Mesenchymal stem cell (in vitro differentiated cells and primary cell): ENCODE results near the gene P2RX4.

ENCODE experiments used
- DNase-seq: peaks from one replicate; pipeline ENCODE4 v3.0.0-alpha.2; 2013
- H2AFZ ChIP-seq: one replicate; pipeline ENCODE4 v1.6.1; 2013; ENCODE audit warnings: low read depth, mild to moderate bottlenecking, control low read depth, inconsistent platforms, low read length, moderate library complexity
- H2AK5ac ChIP-seq: 2 replicates; pipeline ENCODE4 v1.6.1; 2013; ENCODE audit warnings: low read length, moderate library complexity, mild to moderate bottlenecking, inconsistent platforms; ENCODE audit not compliant: severe bottlenecking
- H2BK120ac ChIP-seq: one replicate; pipeline ENCODE4 v1.6.1; 2013; ENCODE audit warnings: low read depth, mild to moderate bottlenecking, inconsistent platforms, low read length, moderate library complexity
- H2BK12ac ChIP-seq, 2 experiments: one replicate each; pipeline ENCODE4 v1.6.1; 2013; ENCODE audit warnings: inconsistent platforms in 2 of 2, low read length in 2 of 2, mild to moderate bottlenecking in 2 of 2, moderate library complexity in 2 of 2, control low read depth in 1 of 2
- H2BK15ac ChIP-seq: one replicate; pipeline ENCODE4 v1.6.1; 2013; ENCODE audit warnings: mild to moderate bottlenecking, low read depth, inconsistent platforms; ENCODE audit not compliant: poor library complexity, severe bottlenecking
- H2BK5ac ChIP-seq: 2 replicates; pipeline ENCODE4 v1.6.1; 2013; ENCODE audit warnings: low read depth, mild to moderate bottlenecking, low read length, control low read depth, inconsistent platforms; ENCODE audit not compliant: poor library complexity, severe bottlenecking
- H3K14ac ChIP-seq, 2 experiments: one replicate each; pipeline ENCODE4 v1.6.1; 2013; ENCODE audit warnings: inconsistent platforms in 2 of 2, low read length in 2 of 2, control low read depth in 1 of 2, mild to moderate bottlenecking in 1 of 2, moderate library complexity in 1 of 2
- H3K18ac ChIP-seq, 2 experiments: one replicate each; pipeline ENCODE4 v1.6.1; 2013; ENCODE audit warnings: inconsistent platforms in 2 of 2, low read length in 2 of 2, control low read depth in 1 of 2, low read depth in 1 of 2, mild to moderate bottlenecking in 1 of 2
- H3K23ac ChIP-seq, 2 experiments: one replicate each; pipeline ENCODE4 v1.6.1; 2013; ENCODE audit warnings: inconsistent platforms in 2 of 2, low read length in 2 of 2, mild to moderate bottlenecking in 2 of 2, moderate library complexity in 2 of 2, control low read depth in 1 of 2
- H3K27ac ChIP-seq: 2 replicates; pipeline ENCODE4 v1.5.1; 2013; ENCODE audit warnings: mild to moderate bottlenecking, moderate library complexity, low read length, control low read depth, inconsistent platforms; ENCODE audit not compliant: poor library complexity, severe bottlenecking
- H3K27me3 ChIP-seq, 2 experiments: 2 replicates each; pipeline versions ENCODE4 v1.6.1 to v1.7.0; 2013; ENCODE audit warnings: low read length in 2 of 2, mild to moderate bottlenecking in 2 of 2, moderate library complexity in 2 of 2, control low read depth in 1 of 2, inconsistent platforms in 1 of 2; ENCODE audit not compliant: control insufficient read depth in 1 of 2, insufficient read depth in 1 of 2
- H3K36me3 ChIP-seq, 2 experiments: 2 replicates each; pipeline versions ENCODE4 v1.6.1 to v1.7.0; 2013; ENCODE audit warnings: low read length in 2 of 2, control low read depth in 1 of 2, inconsistent platforms in 1 of 2, low read depth in 1 of 2, mild to moderate bottlenecking in 1 of 2; ENCODE audit not compliant: insufficient read depth in 2 of 2, control insufficient read depth in 1 of 2
- H3K4ac ChIP-seq, 2 experiments: one replicate each; pipeline ENCODE4 v1.6.1; 2013; ENCODE audit warnings: inconsistent platforms in 2 of 2, low read length in 2 of 2, mild to moderate bottlenecking in 2 of 2, moderate library complexity in 2 of 2, control low read depth in 1 of 2, low read depth in 1 of 2
- H3K4me1 ChIP-seq: 2 replicates; pipeline ENCODE4 v1.6.1; 2013; ENCODE audit warnings: low read depth, low read length, control low read depth; ENCODE audit not compliant: control insufficient read depth, insufficient read depth
- H3K4me2 ChIP-seq: 2 replicates; pipeline ENCODE4 v1.6.1; 2013; ENCODE audit warnings: low read length, mild to moderate bottlenecking, inconsistent platforms; ENCODE audit not compliant: poor library complexity, severe bottlenecking
- H3K4me3 ChIP-seq, 2 experiments: 2 replicates each; pipeline versions ENCODE4 v1.5.1 to v1.7.0; 2013; ENCODE audit warnings: low read length in 2 of 2, mild to moderate bottlenecking in 2 of 2, control low read depth in 1 of 2, low read depth in 1 of 2; ENCODE audit not compliant: insufficient read depth in 1 of 2
- H3K79me1 ChIP-seq: replicated peaks from 2 replicates; pipeline ENCODE4 v1.6.1; 2013; ENCODE audit warnings: mild to moderate bottlenecking, control low read depth, low read length, inconsistent platforms; ENCODE audit not compliant: poor library complexity, severe bottlenecking
- H3K9ac ChIP-seq: 2 replicates; pipeline ENCODE4 v1.7.0; 2013; ENCODE audit warnings: mild to moderate bottlenecking, low read length, moderate library complexity
- H3K9me3 ChIP-seq: 2 replicates; pipeline ENCODE4 v1.7.0; 2013; ENCODE audit warnings: mild to moderate bottlenecking, low read length; ENCODE audit not compliant: control insufficient read depth
- H4K8ac ChIP-seq: one replicate; pipeline ENCODE4 v1.6.1; 2013; ENCODE audit warnings: inconsistent platforms, mild to moderate bottlenecking, low read length, moderate library complexity
- H4K91ac ChIP-seq: one replicate; pipeline ENCODE4 v1.6.1; 2013; ENCODE audit warnings: mild to moderate bottlenecking, low read length, inconsistent platforms
- WGBS: methylation state at CpG from one replicate; pipeline ENCODE4 v1.1.7; 2013; ENCODE audit warnings: mixed read lengths; 5-methylcytosine and 5-hydroxymethylcytosine counted together

P2RX4 gene

GRCh38 chr12:121165316-121165715, 44.6 kb upstream of the P2RX4 start:
- no peak overlapping the region for H2BK120ac ChIP-seq
- no peak overlapping the region for H4K91ac ChIP-seq
- DNase-seq = no peak
- no peaks in the 10 kb centered on the region for H3K9me3 ChIP-seq
- H3K36me3 ChIP-seq = peaks cover 0 to 4% of the 10 kb centered on the region in 2 experiments
- H3K9ac ChIP-seq = no peak overlapping the region
- H3K14ac ChIP-seq = no peak overlapping the region
- H2BK15ac ChIP-seq = no peak overlapping the region
- peaks cover 7% of the 10 kb centered on the region for H3K4me1 ChIP-seq
- no peaks in the 10 kb centered on the region for H3K79me1 ChIP-seq
- H2AFZ ChIP-seq = no peak overlapping the region
- no peak overlapping the region for H3K18ac ChIP-seq
- H3K27me3 ChIP-seq = peaks cover 0 to 20% of the 10 kb centered on the region in 2 experiments
- H3K4ac ChIP-seq = no peak overlapping the region
- no peak overlapping the region for H2AK5ac ChIP-seq
- H2BK5ac ChIP-seq = no peak overlapping the region
- H3K23ac ChIP-seq = no peak overlapping the region
- H3K27ac ChIP-seq = no peak overlapping the region
- WGBS = 86% methylated on average over 9 of the region's 9 CpGs
- H3K4me3 ChIP-seq = no peak overlapping the region
- H2BK12ac ChIP-seq = no peak overlapping the region
- H4K8ac ChIP-seq = peak overlapping the region; percentile 9
- H3K4me2 ChIP-seq = no peak overlapping the region

- H3K4me1 ChIP-seq = peaks cover 11% of the 10 kb centered on the region
- no peak overlapping the region for H2BK12ac ChIP-seq
- H2BK120ac ChIP-seq = no peak overlapping the region
- H2BK15ac ChIP-seq = no peak overlapping the region
- H3K14ac ChIP-seq = no peak overlapping the region
- H3K36me3 ChIP-seq = peaks cover 0 to 4% of the 10 kb centered on the region in 2 experiments
- no peak overlapping the region for H3K4me3 ChIP-seq
- no peak overlapping the region for H3K27ac ChIP-seq
- no peak overlapping the region for H4K91ac ChIP-seq
- H3K9me3 ChIP-seq = no peaks in the 10 kb centered on the region
- no peak for DNase-seq
- 75% methylated on average over 1 of the region's 1 CpG for WGBS
- no peaks in the 10 kb centered on the region for H3K79me1 ChIP-seq
- H2BK5ac ChIP-seq = no peak overlapping the region
- no peak overlapping the region for H3K23ac ChIP-seq
- H3K4ac ChIP-seq = no peak overlapping the region
- H2AK5ac ChIP-seq = no peak overlapping the region
- no peak overlapping the region for H2AFZ ChIP-seq
- H4K8ac ChIP-seq = no peak overlapping the region
- peaks cover 0 to 14% of the 10 kb centered on the region in 2 experiments for H3K27me3 ChIP-seq
- no peak overlapping the region for H3K9ac ChIP-seq
- H3K18ac ChIP-seq = no peak overlapping the region
- H3K4me2 ChIP-seq = no peak overlapping the region
Observed at GRCh38 chr12:121166356-121166755, 43.6 kb upstream of the P2RX4 start.

- no peak overlapping the region for H2BK12ac ChIP-seq
- no peak overlapping the region for H3K4ac ChIP-seq
- H3K9ac ChIP-seq = no peak overlapping the region
- H4K8ac ChIP-seq = no peak overlapping the region
- no peak overlapping the region for H4K91ac ChIP-seq
- H3K23ac ChIP-seq = no peak overlapping the region
- no peak overlapping the region for H3K4me2 ChIP-seq
- 94% methylated on average over 13 of the region's 14 CpGs for WGBS
- DNase-seq = peak; percentile 44
- H2BK120ac ChIP-seq = no peak overlapping the region
- H2BK5ac ChIP-seq = no peak overlapping the region
- no peak overlapping the region for H2AFZ ChIP-seq
- H3K27ac ChIP-seq = no peak overlapping the region
- H3K18ac ChIP-seq = no peak overlapping the region
- H3K4me1 ChIP-seq = peaks cover 11% of the 10 kb centered on the region
- peaks cover 0 to 4% of the 10 kb centered on the region in 2 experiments for H3K36me3 ChIP-seq
- H3K4me3 ChIP-seq = no peak overlapping the region
- no peaks in the 10 kb centered on the region for H3K9me3 ChIP-seq
- H3K14ac ChIP-seq = no peak overlapping the region
- no peak overlapping the region for H2AK5ac ChIP-seq
- H3K79me1 ChIP-seq = no peaks in the 10 kb centered on the region
- no peak overlapping the region for H2BK15ac ChIP-seq
- H3K27me3 ChIP-seq = peaks cover 0 to 10% of the 10 kb centered on the region in 2 experiments
Observed at GRCh38 chr12:121167232-121167820, 42.6 kb upstream of the P2RX4 start.

- H3K14ac ChIP-seq = no peak overlapping the region
- H3K36me3 ChIP-seq = peaks cover 0 to 4% of the 10 kb centered on the region in 2 experiments
- no peak for DNase-seq
- no peak overlapping the region for H3K27ac ChIP-seq
- H2AK5ac ChIP-seq = no peak overlapping the region
- no peak overlapping the region for H3K23ac ChIP-seq
- H2AFZ ChIP-seq = no peak overlapping the region
- H4K91ac ChIP-seq = no peak overlapping the region
- peaks cover 0 to 9% of the 10 kb centered on the region in 2 experiments for H3K27me3 ChIP-seq
- 75% methylated on average over 1 of the region's 3 CpGs for WGBS
- no peak overlapping the region for H3K9ac ChIP-seq
- no peak overlapping the region for H2BK120ac ChIP-seq
- no peak overlapping the region for H2BK5ac ChIP-seq
- H2BK15ac ChIP-seq = no peak overlapping the region
- peaks cover 11% of the 10 kb centered on the region for H3K4me1 ChIP-seq
- no peak overlapping the region for H3K4me2 ChIP-seq
- H4K8ac ChIP-seq = no peak overlapping the region
- no peak overlapping the region for H3K4ac ChIP-seq
- H3K4me3 ChIP-seq = no peak overlapping the region
- H3K18ac ChIP-seq = no peak overlapping the region
- H3K79me1 ChIP-seq = no peaks in the 10 kb centered on the region
- H3K9me3 ChIP-seq = no peaks in the 10 kb centered on the region
- no peak overlapping the region for H2BK12ac ChIP-seq
Observed at GRCh38 chr12:121167951-121168350, 42.0 kb upstream of the P2RX4 start.
